GM18870 (cell line): ENCODE results near the gene CATSPER3.
"Not testable (repeated sequence)": the region's sequence is repeated elsewhere in the genome, so short reads cannot be mapped to it uniquely, and the experiment has no call there.

ENCODE experiments used
- ATAC-seq: cut with Tn5 transposase; IDR thresholded peaks from one replicate; pipeline ENCODE4 v1.9.1; 2021; ENCODE audit warnings: moderate library complexity; ENCODE audit not compliant: unreplicated experiment

Gene CATSPER3

DNA sequence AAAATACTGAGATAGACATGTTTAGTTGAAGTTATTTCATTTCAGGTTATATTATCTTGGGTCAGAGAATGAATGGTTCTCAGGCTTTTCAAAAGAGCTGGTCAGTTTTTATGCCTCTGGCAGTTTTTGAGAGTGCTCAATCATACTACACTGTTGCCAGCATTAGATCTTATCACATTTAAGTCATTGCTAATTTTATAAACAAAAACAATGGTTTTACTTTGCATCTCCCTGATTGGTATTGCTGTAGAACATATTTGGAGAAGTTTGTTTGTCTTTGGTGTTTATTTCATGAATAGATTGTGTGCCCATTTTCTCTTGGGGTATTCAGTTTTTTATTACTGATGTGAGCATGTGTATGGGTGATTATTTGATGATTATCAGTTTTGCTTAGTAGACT lies 1.5 kb downstream of the CATSPER3 start:
- ATAC-seq, result no peak

DNA sequence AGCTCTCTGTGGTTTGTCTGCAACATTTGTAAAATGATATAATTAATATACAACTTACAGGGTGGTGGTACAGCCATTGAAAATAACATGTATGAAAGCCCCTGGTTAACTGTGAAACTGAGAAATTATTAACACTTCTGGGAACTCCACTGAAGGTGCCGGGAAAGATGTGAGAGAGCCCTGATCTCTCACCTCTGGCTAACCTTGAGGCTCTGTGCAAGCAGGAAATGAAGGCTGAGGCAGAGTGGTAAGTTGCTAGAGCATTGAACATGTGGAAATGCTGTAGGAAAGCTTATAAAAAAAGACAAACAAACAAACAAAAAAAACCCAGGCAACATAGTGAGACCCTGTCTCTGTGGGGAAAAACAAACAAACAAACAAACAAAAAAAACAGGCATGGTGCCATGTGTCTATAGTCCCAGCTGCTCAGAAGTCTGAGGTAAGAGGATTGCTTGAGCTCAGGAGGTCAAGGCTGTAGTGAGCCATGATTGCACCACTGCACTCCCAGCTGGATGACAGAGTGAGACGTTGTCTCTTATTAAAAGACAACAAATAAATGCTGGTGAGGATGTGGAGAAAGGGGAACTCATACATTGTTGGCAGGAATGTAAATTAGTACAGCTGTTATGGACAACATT lies 7.5 kb downstream of the CATSPER3 start:
- no peak for ATAC-seq

DNA sequence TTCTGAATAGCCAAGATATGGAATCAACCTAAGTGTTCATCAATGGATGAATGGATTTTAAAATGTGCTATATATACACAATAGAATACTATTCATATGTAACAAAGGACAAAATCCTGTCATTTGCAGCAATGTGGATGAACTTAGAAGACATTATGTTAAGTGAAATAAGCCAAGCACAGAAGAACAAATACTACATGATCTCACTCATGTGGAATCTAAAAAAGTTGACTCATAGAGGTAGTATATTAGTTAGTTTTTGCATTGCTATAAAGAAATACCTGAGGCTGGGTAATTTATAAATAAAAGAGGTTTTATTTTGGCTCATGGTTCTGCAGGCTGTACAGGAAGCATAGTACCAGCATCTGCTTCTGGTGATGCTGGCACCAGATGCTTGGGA lies 8.1 kb downstream of the CATSPER3 start:
- ATAC-seq, result no peak

DNA sequence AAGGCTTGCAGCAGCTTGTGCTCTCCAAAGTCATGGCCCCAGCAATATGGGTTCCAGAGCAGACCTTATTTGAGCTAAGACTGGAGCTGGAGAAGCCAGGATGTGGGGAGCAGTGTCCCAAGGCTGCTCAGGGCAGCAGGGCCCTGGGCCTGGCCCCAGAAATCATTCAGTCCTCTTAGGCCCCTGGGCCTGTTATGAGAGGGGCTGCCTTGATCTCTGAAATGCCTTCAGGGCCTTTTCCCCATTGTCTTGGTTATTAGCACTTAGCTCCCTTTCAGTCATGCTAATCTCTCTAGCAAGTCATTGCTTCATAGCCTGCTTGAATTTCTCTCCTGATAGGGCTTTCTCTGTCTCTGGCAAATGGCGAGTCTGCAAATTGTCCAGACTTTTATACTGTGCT lies 9.1 kb downstream of the CATSPER3 start:
- ATAC-seq, result no peak

DNA sequence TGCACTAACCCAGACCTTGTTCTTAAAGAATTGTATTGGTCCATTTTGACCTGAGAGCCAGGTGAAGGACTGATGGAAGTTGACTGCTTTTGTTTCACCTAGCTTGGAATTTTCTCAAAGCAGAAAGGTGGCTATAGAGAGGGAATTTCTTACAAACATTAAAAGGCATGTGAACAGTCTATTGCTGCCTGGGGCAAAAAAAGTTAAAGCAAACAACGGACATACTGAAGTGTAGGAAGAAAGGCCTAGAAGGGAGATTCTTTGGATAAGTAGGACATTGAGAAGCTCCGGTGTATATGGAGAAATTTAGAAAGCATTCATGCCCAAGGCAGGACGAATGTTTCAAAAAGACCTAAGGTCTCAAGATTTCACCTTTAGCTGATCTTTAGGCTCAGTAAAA lies 11.7 kb downstream of the CATSPER3 start:
- no peak for ATAC-seq

DNA sequence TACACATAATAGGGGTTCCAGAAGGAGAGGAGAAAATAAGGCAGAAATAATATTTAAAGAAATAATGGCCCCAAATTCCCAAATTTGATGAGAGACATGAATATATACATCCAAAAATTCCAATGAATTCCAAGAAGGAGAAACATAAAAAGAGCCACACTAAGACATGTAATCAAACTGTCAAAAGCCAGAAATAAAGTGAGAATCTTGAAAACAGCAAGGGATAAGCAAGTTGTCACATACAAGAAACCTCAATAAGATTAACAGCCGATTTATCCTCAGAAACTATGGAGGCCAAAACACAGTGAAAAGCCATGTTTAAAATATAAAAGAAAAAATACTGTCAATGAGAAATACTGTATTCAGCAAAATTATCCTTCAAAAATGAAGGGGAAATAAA lies 14.5 kb downstream of the CATSPER3 start:
- no peak for ATAC-seq

DNA sequence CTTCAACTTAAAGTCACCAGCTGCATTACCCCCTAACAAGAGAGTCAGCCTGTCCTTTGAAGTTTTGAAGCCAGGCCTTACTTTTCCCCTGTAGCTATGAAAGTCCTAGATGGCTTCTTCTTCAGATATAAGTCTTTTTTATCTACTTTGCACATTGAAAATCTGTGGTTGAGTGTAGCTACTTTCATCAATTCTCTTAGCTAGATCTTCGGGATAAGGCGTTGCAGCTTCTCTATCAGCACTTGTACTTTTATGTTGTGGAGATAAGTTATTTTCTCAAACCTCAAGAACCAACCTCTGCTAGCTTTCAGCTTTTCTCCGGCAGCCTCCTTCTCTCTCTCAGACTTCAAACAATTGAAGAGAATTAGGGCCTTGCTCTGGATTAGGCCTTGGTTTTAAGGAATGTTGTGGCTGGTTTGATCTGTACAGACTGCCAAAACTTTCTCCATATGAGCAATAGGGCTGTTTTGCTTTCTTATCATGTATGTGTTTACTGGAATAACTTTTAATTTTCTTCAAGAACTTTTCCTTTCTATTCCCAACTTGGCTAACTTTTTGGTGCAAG lies 21.6 kb downstream of the CATSPER3 start:
- ATAC-seq, result no peak

DNA sequence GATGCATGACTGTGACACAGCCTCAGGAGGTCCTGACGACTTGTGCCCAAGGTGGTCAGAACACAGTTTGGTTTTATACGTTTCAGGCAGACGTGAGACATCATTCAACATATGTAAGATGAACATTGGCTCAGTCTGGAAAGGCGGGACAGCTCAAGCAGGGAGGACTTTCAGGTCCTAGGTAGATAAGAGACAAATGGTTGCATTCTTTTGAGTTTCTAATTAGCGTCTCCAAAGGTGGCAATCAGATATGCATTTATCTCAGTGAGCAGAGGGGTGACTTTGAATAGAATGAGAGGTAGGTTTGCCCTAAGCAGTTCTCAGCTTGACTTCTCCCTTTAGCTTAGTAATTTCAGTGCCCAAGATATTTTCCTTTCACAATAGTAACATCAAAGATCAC lies 22.5 kb downstream of the CATSPER3 start:
- not testable (repeated sequence) for ATAC-seq

DNA sequence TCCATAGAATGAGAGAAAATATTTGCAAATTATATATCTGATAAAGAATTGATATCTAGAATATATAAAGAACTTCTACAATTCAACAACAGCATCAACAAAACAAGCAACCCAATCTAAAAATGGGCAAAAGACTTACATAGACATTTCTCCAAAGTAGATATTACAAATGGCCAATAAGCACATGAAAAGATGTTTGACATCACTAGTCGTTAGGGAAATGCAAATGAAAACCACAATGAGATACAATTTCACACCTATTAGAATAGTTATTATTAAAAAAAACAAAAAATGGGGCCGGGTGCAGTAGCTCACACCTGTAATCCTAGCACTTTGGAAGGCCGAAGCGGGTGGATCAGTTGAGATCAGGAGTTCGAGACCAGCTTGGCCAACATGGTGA lies 24.4 kb downstream of the CATSPER3 start:
- no peak for ATAC-seq

DNA sequence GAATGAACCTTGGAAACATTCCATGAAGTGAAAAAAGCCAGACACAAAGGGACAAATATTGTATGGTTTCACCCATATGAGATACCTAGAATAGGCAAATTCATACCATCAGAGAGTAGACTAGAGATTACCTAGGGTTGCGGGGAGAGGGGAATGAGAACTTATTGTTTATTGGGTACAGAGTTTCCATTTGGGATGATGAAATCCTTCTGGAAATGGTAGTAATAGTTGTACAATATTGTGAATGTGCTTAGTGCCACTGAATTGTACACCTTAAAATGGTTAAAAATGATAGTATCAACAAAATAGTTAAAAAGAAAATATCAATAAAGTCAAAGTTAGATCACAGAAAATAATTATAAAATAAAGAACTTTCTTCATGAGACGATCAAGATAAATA lies 25.5 kb downstream of the CATSPER3 start:
- no peak for ATAC-seq

DNA sequence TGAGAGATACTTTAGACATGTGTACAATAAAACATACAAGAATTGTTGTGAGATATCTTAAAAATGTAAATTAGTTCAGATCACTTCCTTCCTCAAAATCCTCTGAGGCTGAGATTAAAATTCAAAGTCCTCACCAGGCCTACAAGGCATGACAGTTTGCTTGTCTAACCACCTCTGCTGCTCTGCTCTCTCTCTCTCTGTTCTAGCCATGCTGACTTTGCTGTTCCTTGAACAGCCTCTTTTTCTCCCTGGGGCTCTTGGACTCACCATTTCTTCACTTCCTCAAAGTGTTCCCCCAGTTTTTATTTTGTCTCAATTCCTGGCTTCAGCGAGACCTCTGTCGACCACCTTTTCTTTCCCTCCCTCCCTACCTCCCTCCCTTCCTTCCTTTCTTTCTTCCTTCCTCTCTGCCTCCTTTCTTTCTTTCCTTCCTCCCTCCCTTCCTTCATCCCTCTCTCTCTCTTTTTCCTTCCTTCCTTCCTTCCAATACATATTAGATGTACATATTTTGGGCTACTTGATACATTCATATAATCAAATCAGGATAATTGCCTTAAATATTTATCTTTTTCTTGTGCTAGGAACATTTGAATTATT lies 27.0 kb downstream of the CATSPER3 start:
- no peak for ATAC-seq

DNA sequence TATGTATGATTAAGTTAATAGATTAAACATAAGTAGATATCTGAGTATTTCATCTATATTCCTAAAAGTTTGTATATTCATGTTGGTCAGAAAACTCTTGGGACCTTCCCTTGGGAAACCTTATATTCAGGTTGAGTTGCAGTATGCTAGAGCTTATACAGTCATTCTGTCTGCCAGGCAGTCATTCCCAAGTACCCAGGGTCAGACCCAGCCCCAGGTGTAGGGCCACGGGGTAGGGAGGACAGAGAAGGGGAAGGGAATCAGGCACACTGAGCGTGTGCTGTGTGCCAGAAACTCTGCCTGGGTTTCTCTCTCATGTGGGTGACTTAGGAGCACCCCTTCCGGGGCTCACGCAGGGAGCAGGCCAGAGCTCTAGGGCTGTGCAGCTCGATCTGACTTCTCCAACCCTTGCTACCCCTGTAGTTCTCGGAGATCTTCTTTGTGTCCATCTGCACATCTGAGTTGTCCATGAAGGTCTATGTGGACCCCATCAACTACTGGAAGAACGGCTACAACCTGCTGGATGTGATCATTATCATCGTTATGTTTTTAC lies 28.2 kb downstream of the CATSPER3 start:
- ATAC-seq, result no peak

DNA sequence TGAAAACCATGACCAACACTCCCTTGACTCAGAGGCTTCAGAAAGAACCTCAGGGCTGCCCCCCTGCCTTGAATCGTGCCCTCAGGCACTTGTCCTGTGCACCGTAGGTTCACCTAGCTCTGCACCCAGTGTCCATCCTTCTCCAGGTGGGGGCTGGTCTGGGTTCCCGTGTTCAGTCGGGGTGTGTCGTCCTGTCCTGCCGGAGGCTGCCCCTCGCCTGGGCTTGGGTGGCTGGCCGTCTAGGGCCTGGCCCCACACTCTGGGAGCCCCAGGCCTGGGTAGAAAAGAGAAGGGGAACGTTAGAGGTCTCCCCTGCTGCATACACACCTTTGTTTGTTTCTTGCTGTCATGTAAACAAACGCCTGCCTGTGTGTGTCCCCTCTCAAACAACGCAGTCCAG lies 29.3 kb downstream of the CATSPER3 start:
- ATAC-seq, result no peak

DNA sequence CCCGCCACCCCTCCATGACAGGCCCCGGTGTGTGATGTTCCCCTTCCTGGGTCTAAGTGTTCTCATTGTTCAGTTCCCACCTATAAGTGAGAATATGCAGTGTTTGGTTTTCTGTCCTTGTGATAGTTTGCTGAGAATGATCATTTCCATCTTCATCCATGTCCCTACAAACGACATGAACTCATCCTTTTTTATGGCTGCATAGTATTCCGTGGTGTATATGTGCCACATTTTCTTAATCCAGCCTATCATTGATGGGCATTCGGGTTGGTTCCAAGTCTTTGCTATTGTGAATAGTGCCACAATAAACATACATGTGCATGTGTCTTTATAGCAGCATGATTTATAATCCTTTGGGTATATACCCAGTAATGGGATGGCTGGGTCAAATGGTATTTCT lies 30.4 kb downstream of the CATSPER3 start:
- not testable (repeated sequence) for ATAC-seq

DNA sequence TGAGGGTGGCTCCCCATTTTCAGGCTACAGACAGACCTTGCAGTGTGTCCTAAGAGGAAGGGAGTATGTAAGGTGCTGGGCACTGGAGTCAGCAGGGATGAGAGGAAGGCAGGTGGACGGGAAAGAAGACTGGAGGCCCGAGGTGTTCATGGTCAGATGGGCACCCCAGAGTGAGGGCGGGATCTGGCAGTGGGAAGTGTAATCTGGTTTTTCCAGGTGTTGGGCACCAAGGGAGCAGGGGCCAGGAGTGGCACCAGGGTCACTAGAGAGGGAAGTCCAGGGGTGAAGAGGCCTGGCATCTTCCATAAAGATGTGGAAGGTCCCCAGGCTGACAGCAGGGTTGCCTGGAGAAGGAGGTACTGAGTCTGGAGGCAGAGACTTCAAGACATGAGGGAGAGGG lies 36.7 kb downstream of the CATSPER3 start:
- no peak for ATAC-seq

DNA sequence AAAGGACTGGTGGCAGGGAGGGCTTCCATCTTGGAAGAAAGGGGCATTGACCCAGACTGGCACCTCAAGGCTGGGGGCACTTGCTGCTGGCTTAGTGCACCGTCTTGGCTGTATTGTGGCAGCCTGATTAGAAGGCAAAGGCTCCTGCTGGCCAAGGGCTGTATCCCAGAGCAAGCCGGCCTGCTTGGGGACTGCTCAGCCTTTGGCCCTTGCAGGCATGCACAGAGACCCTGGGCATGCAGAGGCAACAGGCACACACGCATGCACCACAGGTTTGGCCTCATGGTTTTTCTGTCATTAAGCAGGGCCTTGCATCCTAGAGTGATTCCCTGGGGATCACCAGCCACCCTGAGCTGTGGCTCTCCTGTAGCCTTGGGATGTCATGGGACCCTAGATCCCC lies 37.4 kb downstream of the CATSPER3 start:
- ATAC-seq, result no peak

DNA sequence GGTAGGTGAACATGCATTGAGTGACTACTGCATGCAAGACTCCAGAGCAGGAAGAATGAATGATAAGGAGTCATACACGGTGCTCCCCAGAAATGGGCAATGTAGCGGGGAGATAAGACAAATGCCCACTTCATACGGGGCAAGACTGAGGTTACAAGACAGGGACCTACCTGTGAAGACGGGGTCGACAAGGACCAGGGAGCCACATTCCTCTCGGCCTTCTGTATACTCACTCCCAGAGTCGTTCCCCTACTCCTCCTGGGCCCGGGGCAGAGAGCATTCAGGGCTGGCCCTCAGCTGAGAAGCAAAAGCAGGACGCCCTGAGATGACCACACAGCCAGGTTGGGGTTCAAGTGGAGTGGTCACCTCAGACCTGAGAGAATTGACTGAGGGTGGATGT lies 39.6 kb downstream of the CATSPER3 start:
- no peak for ATAC-seq

DNA sequence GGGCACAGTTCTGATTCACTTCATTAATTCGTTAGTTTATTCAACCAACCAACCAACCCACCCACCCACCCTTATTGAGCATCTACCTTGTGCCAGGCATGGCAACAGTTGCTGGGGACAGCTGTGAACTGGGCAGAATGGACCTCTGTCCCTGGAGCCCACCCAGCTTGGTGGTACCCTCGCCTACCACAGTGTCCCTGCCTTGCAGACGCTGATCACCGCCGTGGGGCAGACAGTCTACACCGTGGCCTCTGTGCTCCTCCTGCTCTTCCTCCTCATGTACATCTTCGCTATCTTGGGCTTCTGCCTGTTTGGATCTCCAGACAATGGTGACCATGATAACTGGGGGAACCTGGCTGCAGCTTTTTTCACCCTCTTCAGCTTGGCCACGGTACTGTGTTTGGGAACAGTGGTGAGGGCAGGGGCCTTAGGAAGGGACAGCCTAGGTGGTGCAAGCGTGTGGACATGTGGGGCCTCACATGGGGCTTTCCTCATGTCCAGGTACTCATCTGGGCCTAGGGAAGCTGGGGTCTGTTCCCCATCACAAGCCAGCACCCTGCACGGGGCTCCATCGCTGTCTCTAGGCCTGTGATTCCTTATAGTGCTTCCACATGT lies 40.1 kb downstream of the CATSPER3 start:
- ATAC-seq, result no peak

DNA sequence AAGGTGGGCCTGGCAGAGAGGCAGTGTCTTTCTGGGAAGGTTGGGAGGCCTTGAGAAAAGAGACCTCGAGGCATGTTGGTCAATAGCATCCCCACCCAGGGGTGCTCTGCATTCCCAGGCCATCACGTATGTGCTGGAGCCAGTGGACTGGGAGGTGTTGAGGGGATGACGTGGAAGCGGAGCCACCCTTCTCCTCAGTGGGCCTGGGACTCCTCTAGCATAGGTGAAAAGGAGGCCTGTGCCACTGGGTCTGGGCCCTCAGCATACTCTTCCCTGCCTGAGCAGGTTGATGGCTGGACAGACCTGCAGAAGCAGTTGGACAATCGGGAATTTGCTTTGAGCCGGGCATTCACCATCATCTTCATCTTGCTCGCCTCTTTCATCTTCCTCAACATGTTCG lies 40.8 kb downstream of the CATSPER3 start:
- no peak for ATAC-seq

DNA sequence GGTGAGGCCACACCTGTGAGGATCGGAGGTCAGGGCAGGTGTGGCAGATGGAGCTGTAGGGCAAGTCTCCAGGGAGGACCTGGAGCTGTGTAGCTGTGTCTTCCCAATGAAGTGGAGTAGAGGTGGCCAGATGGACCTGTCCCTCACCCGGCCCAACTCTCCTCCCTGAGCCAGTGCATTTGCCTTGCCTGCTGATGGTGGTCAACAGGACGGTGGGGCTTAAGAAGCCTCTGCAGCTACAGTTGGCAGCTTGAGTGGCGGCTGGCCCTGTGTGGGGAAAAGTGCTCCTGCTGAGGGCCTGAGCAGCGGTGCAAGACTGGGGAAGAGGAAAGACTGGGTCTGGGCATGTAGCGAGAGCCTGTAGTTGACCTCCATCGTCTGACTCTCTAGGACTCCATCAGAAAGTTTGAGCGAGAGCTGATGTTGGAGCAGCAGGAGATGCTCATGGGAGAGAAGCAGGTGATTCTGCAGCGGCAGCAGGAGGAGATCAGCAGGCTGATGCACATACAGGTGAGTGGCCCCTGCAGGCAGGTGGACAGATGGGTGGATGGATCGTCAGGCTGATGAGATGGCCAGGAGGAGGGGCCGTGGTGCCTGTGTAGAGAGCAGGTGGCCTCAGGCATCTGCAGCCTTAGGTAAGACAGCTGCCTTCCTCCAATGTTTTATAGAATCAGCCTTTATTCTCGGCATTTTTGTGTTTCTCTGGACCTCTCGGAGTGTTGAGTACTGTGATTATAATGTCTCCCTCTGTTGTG lies 41.5 kb downstream of the CATSPER3 start:
- ATAC-seq, result no peak

DNA sequence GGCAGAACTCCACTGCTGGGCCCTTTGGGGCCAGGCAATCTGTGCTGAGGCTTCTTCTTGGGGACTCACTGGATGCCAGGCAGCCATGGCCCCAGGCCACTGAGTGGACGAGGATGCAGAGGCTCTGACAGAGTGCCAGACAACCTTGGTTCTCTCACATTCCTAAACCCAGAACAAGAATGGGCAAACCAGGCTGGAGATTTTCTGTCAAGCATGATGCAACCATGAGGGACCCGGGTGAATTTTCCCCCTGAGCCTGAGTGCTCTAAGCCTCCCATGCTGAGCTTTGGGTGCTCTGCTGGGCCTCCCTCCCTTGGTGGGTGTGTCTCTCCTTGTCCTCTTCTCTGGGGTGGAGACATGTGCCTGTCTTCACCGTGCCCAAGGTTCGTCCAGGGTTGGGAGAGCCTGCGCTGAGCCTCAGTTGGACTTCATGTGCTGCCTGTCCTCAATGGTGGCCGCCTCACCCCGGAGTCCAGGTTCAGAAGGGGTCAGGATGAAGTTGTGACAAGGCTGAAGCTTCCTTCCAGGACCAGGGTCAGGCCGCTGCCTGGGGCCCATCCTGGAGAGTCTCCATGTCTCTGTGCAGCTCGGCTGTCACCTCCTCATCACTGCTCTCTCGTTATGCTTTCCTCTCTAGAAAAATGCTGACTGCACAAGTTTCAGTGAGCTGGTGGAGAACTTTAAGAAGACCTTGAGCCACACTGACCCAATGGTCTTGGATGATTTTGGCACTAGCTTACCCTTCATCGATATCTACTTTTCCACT lies 42.2 kb downstream of the CATSPER3 start:
- ATAC-seq, result no peak
